T-helper 9 cell (primary cell): ENCODE data around the gene CFAP126.
A peak's percentile ranks its signal among the peaks of the same experiment; 100 is the strongest.
"Not testable (repeated sequence)": the region's sequence is repeated elsewhere in the genome, so short reads cannot be mapped to it uniquely, and the experiment has no call there.

Experiments used
- DNase-seq: peaks from one replicate; pipeline ENCODE4 v3.0.0-alpha.2; 2020
- total RNA-seq, 2 donors: gene quantifications; one replicate each; lab custom pipeline; 2026; lab: John Stamatoyannopoulos, UW

CFAP126 gene
- 0 reads per million in 2 donors for total RNA-seq

GRCh38 chr1:161367684-161368400, at the start of gene CFAP126:
CFAP126 (minus strand) TSS chr1:161367876; CDS start chr1:161367868, 8 bp downstream.
- DNase-seq, result peak; percentile 22

- not testable (repeated sequence) for DNase-seq
These were observed 45.4 kb upstream of the CFAP126 start for GRCh38 chr1:161413050-161413449.

- DNase-seq, result not testable (repeated sequence)
These were observed 42.9 kb upstream of the CFAP126 start for GRCh38 chr1:161410636-161410970.

GRCh38 chr1:161409848-161410635, 42.4 kb upstream of the CFAP126 start:
- not testable (repeated sequence) for DNase-seq

- DNase-seq, result no peak
These were observed 40.9 kb upstream of the CFAP126 start for GRCh38 chr1:161408429-161409052.

- no peak for DNase-seq
These were observed 39.8 kb upstream of the CFAP126 start for GRCh38 chr1:161407451-161407985.

- DNase-seq, result not testable (repeated sequence)
These were observed 38.9 kb upstream of the CFAP126 start for GRCh38 chr1:161406551-161406950.

- no peak for DNase-seq
These were observed 36.4 kb upstream of the CFAP126 start for GRCh38 chr1:161404051-161404597.

- no peak for DNase-seq
These were observed 34.8 kb upstream of the CFAP126 start for GRCh38 chr1:161402446-161402845.

- peak; percentile 89 for DNase-seq
These were observed 31.8 kb upstream of the CFAP126 start for GRCh38 chr1:161399257-161399998.

- no peak for DNase-seq
These were observed 31.2 kb upstream of the CFAP126 start for GRCh38 chr1:161398900-161399256.

- not testable (repeated sequence) for DNase-seq
These were observed 29.4 kb upstream of the CFAP126 start for GRCh38 chr1:161397038-161397437.

- no peak for DNase-seq
These were observed 25.5 kb upstream of the CFAP126 start for GRCh38 chr1:161393151-161393550.

GRCh38 chr1:161391611-161392010, 23.9 kb upstream of the CFAP126 start:
- DNase-seq, result no peak

GRCh38 chr1:161391136-161391535, 23.5 kb upstream of the CFAP126 start:
- not testable (repeated sequence) for DNase-seq

GRCh38 chr1:161390559-161390858, 22.8 kb upstream of the CFAP126 start:
- no peak for DNase-seq

- DNase-seq, result peak; percentile 97
These were observed 22.2 kb upstream of the CFAP126 start for GRCh38 chr1:161389691-161390558.

GRCh38 chr1:161389158-161389557, 21.5 kb upstream of the CFAP126 start:
- not testable (repeated sequence) for DNase-seq

- no peak for DNase-seq
These were observed 21.0 kb upstream of the CFAP126 start for GRCh38 chr1:161388639-161389038.

GRCh38 chr1:161382214-161383019, 14.7 kb upstream of the CFAP126 start:
- no peak for DNase-seq

GRCh38 chr1:161381707-161382106, 14.0 kb upstream of the CFAP126 start:
- no peak for DNase-seq
